Smooth muscle cell (in vitro differentiated cells): Measurements from ENCODE around the gene ADARB1. TPM values are rescaled to one million over a fixed set of nuclear protein-coding genes. Genes with fewer than 3 reads are reported as not detected.

ENCODE experiments used
- DNase-seq: peaks from one replicate; lab custom pipeline; 2025; ENCODE audit not compliant: unreplicated experiment; lab: John Stamatoyannopoulos, UW
- H2AFZ ChIP-seq: fragments of 200-600 bp; sonication (generic); 2 replicates; pipeline ENCODE4 v1.6.0; 2016; ENCODE audit warnings: antibody characterized with exemption, low read depth, mild to moderate bottlenecking
- H3F3A ChIP-seq: fragments of 200-600 bp; sonication (generic); 2 replicates; pipeline ENCODE4 v1.6.0; 2017; ENCODE audit warnings: antibody characterized with exemption, low read depth
- H3K27ac ChIP-seq: fragments of 200-600 bp; sonication (generic); 2 replicates; pipeline ENCODE4 v1.5.1; 2016; ENCODE audit warnings: low read depth, mild to moderate bottlenecking
- H3K27me3 ChIP-seq: fragments of 200-600 bp; sonication (generic); 2 replicates; pipeline ENCODE4 v1.6.1; 2016; ENCODE audit warnings: low read depth, mild to moderate bottlenecking
- H3K36me3 ChIP-seq: fragments of 200-600 bp; sonication (generic); 2 replicates; pipeline ENCODE4 v1.5.1; 2016; ENCODE audit warnings: low read depth
- H3K4me1 ChIP-seq: fragments of 200-600 bp; sonication (generic); 2 replicates; pipeline ENCODE4 v1.5.1; 2016; ENCODE audit warnings: low read depth
- H3K4me2 ChIP-seq: fragments of 200-600 bp; sonication (generic); 2 replicates; pipeline ENCODE4 v1.6.0; 2016; ENCODE audit warnings: mild to moderate bottlenecking
- H3K4me3 ChIP-seq: fragments of 200-600 bp; sonication (generic); 2 replicates; pipeline ENCODE4 v1.5.1; 2016; ENCODE audit warnings: mild to moderate bottlenecking
- H3K79me2 ChIP-seq: fragments of 200-600 bp; sonication (generic); 2 replicates; pipeline ENCODE4 v1.6.0; 2016; ENCODE audit warnings: low read depth, mild to moderate bottlenecking
- H3K9ac ChIP-seq: fragments of 200-600 bp; sonication (generic); 2 replicates; pipeline ENCODE4 v1.6.0; 2016; ENCODE audit warnings: low read depth
- H3K9me3 ChIP-seq: fragments of 200-600 bp; sonication (generic); replicated peaks from 2 replicates; pipeline ENCODE4 v1.5.1; 2016; ENCODE audit warnings: low read depth
- H4K20me1 ChIP-seq: fragments of 200-600 bp; sonication (generic); 2 replicates; pipeline ENCODE4 v1.6.0; 2016; ENCODE audit warnings: low read depth
- CTCF ChIP-seq: fragments of 200-600 bp; sonication (generic); IDR thresholded peaks from 2 replicates; pipeline ENCODE4 v1.5.1; 2017; ENCODE audit warnings: borderline replicate concordance, mild to moderate bottlenecking, antibody characterized with exemption; ENCODE audit not compliant: insufficient read depth, poor library complexity, severe bottlenecking
- WGBS: methylation state at CpG from one replicate; pipeline ENCODE4 v1.1.7; 2016; ENCODE audit warnings: low lambda C conversion rate; 5-methylcytosine and 5-hydroxymethylcytosine counted together
- polyA plus RNA-seq: library from polyadenylated mRNA; unstranded; fragments of >200 nt; fragmentation: Nextera tagmentation; extraction: Ambion mirVana; gene quantifications from 2 replicates; pipeline ENCODE4 v1.2.1, GENCODE V29; 2016
- total RNA-seq: library from RNA; depleted of rRNA; stranded (reverse); fragments of >200 nt; gene quantifications from 2 replicates; pipeline ENCODE4 v1.2.3, GENCODE V29; 2014

ADARB1 gene
- total and polyA plus RNA-seq, 2 experiments from 2014 or later: 25.6 to 28.9 TPM

DNA sequence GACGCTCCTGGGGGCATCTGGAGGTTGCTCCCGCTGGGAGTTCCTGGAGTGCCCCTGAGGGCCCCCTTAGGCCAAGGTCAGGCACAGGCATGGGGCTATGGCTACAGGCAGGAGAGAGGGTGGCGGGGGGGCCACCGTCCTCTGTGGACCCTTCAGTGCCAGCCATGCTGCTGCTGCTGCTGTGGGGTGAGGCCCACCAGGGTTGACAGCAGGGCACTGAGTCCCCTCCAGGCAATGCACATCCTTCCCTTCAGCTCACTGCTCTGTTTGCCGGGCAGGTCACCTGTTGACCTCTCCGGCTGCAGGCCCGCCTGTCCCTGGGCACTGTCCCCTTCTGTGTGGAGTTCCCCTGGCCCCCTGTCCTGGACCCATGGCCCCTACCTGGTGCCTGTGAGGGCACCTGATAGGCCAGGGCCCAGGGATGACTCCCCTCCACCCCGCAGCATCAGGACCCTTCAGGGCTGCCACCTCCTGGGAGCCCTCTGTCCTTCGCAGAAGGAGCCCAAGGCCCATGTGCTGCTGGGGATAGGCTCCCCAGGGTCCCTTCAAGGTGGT, 34.1 kb upstream of the ADARB1 start:
- no peak for TF ChIP-seq CTCF

DNA sequence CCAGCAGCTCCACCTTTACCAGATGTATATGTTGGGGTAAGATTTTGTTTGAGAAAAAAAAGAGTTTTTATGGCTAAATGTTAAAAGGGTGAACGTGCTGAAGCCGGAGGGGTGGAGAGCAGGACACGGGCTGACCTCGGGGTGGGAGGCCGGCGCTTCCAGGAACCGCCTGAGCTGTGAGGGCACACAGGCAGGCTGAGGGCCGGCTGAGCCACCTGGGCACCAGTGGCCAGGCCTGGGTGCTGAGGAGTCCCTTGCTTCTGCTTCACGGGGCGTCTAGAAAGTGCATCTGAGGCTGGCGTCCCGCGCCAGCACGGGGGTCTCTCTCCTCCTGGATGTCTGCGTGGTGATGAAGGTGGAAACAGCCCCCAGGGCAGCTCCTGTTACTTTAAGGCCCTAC, 33.6 kb upstream of the ADARB1 start:
- Histone ChIP-seq H3K9ac (no peak overlapping the region), H3K79me2 (no peaks in the 10 kb centered on the region), H4K20me1 (no peaks in the 10 kb centered on the region), H2AFZ (peak overlapping the region; percentile 34), H3K36me3 (no peaks in the 10 kb centered on the region), H3K4me1 (no peaks in the 10 kb centered on the region), H3K27ac (peak overlapping the region; percentile 50), H3K27me3 (no peaks in the 10 kb centered on the region), H3K9me3 (no peaks in the 10 kb centered on the region), H3F3A (no peaks in the 10 kb centered on the region), H3K4me3 (no peak overlapping the region), H3K4me2 (no peak overlapping the region)
- WGBS: 93% methylated on average over 15 of the region's 15 CpGs
- TF ChIP-seq CTCF: no peak
- DNase-seq: no peak

More for the DNA sequence above, 34.1 kb upstream of the ADARB1 start:
- Histone ChIP-seq H4K20me1 (no peaks in the 10 kb centered on the region), H3K36me3 (no peaks in the 10 kb centered on the region), H3F3A (no peaks in the 10 kb centered on the region), H2AFZ (no peak overlapping the region), H3K4me1 (no peaks in the 10 kb centered on the region), H3K79me2 (no peaks in the 10 kb centered on the region), H3K27ac (no peak overlapping the region), H3K4me3 (no peak overlapping the region), H3K4me2 (no peak overlapping the region), H3K27me3 (no peaks in the 10 kb centered on the region), H3K9ac (no peak overlapping the region), H3K9me3 (no peaks in the 10 kb centered on the region)
- no peak for DNase-seq
- WGBS: 97% methylated on average over 9 of the region's 9 CpGs

DNA sequence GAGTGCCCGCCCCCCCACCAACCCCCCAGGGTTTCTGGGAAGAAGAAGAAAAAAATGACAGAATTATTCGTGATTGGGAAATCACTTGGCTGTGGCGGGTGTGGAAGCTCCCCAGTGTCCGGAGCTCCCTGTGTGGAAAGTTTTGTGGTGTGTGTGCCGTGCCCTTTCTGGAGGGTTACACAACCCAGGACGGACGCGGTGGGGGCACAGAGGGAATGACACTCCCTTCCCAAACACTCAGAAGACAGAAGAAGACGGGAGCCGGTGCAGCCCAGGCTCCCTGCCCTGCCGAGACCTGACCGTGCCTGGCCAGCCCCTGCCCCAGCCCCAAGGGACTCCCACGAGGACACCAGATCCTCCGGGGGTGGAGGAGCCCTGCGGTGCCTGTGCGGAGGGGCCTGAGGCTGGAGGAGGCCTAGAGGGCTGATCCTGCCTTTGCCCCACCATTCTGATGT, 33.0 kb upstream of the ADARB1 start:
- Histone ChIP-seq H3K9me3 (no peaks in the 10 kb centered on the region), H3K79me2 (no peaks in the 10 kb centered on the region), H4K20me1 (no peaks in the 10 kb centered on the region), H3K4me3 (no peak overlapping the region), H3K36me3 (no peaks in the 10 kb centered on the region), H3K4me2 (peak overlapping the region; percentile 42), H3K27ac (peak overlapping the region; percentile 50), H3K4me1 (no peaks in the 10 kb centered on the region), H3F3A (no peaks in the 10 kb centered on the region), H3K27me3 (no peaks in the 10 kb centered on the region), H2AFZ (peak overlapping the region; percentile 34), H3K9ac (no peak overlapping the region)
- DNase-seq: peak; percentile 33
- TF ChIP-seq CTCF: no peak
- 42% methylated on average over 16 of the region's 16 CpGs for whole genome bisulfite sequencing

DNA sequence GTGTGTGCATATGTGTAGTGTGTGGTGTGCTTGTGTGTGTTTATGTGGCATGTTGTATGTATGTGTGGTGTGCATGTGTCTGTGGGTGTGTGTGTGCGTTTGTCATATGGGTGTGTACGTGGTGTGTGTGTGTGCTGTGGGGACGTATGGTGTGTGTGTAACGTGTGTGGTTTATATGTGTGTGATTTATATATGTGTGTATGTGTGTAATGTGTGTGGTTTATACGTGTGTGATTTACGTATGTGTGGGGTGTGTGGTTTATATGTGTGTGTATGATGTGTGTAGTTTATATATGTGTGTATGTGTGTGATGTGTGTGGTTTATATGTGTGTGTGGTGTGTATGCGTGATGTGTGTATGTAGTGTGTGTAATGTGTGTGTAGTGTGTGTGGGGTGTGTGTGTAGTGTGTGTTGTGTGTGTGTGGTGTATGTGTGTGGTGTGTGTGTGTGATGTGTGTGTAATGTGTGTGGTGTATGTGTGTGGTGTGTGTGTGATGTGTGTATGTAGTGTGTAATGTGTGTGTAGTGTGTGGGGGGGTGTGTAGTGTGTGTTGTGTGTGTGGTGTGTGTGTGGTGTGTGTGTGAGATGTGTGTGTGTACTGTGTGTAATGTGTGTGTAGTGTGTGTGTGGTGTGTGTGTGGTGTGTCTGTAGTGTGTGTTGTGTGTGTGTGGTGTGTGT, 32.3 kb upstream of the ADARB1 start:
- Histone ChIP-seq H3K4me3 (no peak overlapping the region), H3K9me3 (no peaks in the 10 kb centered on the region), H3K9ac (no peak overlapping the region), H2AFZ (no peak overlapping the region), H3K27ac (no peak overlapping the region), H3K79me2 (no peaks in the 10 kb centered on the region), H3K4me1 (no peaks in the 10 kb centered on the region), H3K4me2 (peak overlapping the region; percentile 42), H4K20me1 (no peaks in the 10 kb centered on the region), H3K36me3 (no peaks in the 10 kb centered on the region), H3F3A (no peaks in the 10 kb centered on the region), H3K27me3 (no peaks in the 10 kb centered on the region)
- no peak for DNase-seq
- 94% methylated on average over 7 of the region's 7 CpGs for WGBS
- TF ChIP-seq CTCF: no peak
